T-helper 1 cell treated with Interleukin-12 subunit alpha and Interleukin-12 subunit beta and Interleukin-4 antibody, amounts not matched to agents 30 ng/mL and 1 ng/mL, for 36 hours (primary cell): Measurements from ENCODE around the gene LHPP. TPM values are rescaled to one million over a fixed set of nuclear protein-coding genes. Genes with fewer than 3 reads are reported as not detected.

Experiments used
- intact Hi-C: fragments of 100-400 bp; cut with micrococcal nuclease; formaldehyde crosslinking; loops from one replicate; pipeline ENCODE4 v1.15.1; 2024
- total RNA-seq: library from RNA; stranded (reverse); gene quantifications from 2 replicates; pipeline ENCODE4 v1.2.3, GENCODE V29; 2022

The LHPP gene
- total RNA-seq, 1 donor from 2014 or later, result 16.8 TPM

DNA sequence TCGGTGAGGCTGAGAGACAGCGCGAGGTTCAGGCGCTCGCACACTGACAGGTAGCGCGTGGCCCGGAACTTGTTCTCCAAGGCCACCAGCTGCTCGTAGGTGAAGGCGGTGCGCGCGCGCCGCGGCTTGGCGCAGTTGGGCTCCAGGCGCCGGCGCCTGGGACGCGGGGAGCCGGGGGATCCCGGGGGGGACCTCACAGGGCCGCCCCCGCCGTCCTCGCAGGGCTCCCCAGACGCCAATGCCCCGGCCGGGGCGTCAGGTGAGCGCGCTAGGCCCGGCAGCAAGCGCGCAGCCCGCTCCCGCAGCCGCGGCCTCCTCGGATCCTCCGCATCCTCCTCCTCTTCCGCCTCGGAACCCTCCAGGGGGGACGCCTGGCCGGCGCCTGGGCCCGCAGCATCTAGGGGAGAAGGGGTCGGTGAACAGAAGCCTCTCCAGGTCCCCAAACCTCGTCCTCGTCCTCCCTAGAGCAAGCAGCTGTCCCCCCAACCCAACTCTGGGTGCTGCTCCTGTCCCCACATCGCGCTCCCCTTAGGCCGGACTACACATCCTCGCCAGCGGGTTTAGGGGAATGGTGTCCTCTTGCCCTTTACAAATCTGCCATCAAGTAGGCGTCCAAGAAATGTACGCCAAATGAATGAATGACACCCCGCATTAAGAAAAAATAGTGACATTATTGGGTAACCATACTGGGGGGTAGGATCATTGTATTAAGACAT lies 13.7 kb upstream of the LHPP start:
- intact Hi-C loops, result loop anchor here (5.0 kb wide), 1 partner anchor 1301 kb away; the partner anchor contains the start of gene HMX2

DNA sequence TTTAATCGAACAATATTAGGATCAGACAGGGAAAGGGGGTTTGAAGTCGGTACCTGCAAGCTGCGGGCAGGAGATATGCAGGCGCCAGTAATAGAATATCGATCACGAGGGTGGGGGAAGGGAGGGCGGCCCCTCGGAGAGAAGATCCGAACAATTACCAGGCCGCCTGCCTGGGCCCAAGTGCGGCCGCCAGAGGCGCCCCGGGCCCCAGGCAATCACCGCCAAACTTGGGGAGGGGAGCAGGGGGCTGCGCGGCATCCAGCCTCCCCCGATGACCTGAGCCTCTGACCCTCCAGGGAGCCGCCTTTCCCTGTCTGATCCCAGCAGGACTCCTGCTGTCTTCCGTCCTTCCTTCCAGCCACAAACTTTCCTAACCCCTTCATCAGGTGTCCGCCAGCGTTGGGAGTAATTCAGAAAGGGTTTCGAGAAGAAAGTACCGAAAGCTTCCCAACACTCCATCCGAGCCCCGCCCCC lies 12.9 kb upstream of the LHPP start:
- intact Hi-C loops, result loop anchor here (5.0 kb wide), 1 partner anchor 1301 kb away; the partner anchor contains the start of gene HMX2

DNA sequence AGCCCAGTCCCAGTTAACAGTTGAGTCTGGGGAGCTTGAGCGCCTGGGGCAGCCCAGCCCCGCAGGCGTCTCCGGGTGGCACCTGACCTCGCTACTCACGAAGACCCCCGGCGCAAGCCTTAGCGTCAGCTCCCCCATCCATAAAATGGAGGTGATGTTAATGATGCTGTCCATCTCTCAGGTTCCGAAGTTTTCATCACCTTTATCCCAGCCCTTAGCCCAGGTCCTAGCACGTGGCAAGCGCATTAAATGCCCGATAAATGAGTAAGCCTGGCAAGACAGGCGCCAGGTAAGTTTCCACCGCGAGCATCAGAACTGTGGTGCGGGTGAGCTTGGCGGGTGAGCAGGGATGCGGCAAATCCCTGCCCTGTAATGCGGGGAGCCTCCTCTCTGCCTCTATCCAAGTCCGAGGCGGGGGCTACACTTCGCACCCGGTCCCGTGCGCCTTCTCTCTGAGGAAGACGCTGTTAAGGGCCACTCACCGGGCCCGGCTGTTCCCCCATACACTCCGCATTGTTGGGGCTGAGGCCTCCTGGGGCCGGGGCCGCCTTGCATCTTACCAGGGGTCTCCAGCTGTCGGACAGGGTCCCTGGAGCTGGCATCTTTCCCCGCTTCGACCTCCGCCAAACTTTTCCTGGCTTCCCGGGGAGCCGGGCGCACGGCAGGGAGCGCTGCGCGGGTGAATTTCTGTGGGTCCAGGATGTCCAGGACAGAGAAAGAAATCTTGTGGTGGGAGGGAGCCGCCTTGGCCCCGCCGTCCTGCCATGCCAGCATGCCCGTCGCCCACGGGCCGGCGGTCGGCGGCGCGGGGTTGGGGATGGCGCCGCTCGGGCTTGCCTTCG lies 12.2 kb upstream of the LHPP start:
- intact Hi-C loops, result loop anchor here (5.0 kb wide), 1 partner anchor 1302 kb away; the partner anchor contains the start of gene HMX2

DNA sequence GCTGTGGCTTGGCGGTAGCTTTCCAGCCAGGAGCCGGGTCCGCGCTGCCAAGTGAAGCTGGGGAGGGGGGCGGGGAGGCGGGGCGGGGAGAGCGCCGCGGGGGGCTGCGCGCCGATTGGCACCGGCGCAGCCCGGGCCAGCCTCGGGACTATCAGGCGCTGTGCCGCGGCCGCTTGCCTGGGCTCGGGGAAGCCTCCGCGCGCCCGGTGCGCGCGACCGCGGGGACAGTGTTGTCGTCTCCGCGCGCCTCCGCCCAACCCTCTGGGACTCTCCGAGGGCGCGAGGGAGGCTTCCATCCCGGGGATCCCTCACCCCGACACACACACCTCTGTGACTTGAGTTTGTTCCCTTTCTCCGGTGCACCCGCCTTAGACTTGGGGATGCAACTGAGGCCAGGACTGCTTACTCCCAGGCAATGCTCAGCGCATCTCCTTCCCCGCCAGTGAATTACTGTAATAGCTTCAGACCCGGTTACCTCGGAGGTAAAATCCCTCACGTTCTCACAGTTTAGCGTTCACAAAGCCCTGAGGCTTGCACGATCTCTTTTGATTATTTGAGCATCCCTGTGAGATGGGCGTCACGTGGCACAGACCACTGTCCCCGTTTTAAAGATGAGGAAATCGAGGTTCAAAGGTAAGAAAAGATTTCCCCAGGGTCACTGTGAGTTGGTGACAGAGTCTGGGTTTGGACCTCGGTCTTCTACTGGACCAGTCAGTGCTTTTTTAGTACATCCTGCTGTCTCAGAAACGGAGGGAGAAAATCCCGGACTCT lies 11.4 kb upstream of the LHPP start, which contains the start of gene NKX1-2:
TSS of gene NKX1-2 (minus strand) at position 24 of the 771 bp plus-strand sequence. CDS start 92 bp downstream, outside the sequence.
- intact Hi-C loops, result no loop called here

DNA sequence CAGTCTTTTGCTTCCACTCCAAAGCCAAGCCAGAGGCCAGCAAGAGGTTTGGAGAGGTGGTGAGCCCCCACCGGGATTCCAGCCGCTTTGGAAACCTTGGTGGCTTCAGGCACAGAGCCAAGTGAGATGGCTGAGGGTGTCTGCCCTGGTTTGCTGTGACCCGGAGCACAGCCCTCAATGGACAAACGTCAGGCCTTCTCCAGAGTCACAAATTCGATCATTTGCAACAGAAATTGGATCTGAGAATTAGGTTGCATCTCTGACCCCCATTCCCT lies 10.9 kb upstream of the LHPP start:
- intact Hi-C loops, result no loop called here

DNA sequence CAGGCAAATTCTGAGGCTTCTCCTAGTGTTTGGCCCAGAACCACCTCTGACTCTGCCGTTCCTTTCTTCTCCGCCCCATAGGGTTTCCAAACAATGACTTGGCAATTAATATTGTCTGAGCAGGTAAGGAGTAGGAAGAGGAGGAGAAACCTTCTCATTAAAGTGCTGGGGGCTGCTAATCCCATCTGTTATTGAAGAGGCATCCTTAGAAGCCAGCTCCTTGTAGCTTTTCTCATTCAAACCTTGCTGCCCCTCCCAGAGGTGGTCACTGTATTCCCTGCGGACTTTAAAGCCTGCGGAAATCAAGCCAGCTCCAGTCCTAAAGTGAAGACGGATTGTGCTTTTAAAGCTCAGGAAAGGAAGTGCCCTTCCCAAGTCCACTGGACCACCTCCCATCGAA lies 10.3 kb upstream of the LHPP start:
- intact Hi-C loops, result no loop called here

DNA sequence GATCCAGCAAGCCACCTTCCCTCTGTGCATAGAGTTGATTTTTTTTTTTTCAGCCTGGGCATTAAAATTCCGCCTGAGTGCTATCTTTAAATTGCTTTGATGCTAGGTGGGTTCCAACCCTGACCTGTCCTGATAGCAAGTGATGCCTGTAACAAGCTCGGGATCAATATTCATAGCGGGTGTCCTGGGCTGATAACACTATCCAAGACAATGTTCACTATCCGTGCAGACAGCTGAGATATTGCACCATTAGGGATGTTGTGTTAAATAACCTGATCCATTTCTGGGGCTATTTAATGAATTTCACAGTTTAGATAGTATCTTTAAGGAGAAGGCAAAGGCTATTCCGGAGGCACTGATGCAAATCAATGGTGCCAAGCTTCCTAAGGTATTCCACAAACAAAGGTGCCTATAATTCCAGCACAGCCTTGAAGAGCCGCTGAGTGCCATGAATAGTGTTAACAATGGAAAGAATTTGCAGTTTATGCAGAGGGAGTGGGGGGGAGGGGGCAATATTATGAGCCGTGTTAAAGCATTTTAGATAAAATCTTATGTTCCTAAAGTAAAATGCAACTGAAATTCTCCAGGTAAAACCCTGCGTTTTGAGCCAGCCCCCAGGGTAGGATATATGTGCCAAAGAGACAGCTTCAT lies 7.5 kb upstream of the LHPP start:
- intact Hi-C loops, result no loop called here

DNA sequence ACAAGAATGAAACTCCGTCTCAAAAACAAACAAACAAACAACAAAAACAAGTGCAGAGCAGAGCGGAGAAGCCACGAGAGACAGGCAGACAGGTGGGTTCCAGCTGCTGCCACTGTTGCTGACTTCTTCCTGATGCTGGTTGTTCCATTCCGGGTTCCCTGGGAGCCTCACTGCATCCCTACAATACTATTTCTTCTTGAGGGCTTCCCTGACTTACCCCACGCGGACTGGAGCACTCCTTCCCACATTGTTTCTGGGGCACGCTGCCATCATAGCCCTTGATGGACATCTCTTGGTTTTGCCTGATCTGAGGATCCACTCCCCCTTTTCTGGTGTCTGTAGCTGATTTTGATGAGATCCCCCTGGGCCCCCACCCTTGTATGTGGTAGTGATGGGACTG lies 6.2 kb upstream of the LHPP start:
- intact Hi-C loops, result no loop called here

DNA sequence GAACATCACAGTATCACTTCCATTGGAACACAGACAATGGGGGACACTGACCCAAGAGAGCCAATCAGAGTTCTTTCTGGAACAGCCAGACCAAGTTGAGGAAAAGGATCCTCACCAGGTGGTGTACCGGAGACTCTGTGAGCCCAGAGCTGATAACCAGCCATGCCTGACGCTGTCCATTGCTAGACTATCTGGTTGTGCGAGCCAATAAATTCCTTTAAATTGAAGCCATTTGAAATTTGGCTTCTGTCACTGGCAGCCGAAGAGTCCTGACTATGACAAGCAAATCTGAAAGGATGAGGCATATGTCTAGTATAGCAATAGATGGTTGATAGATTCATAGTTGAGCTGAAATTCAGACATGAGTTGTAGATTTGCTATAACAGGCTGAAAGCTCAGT lies 3.1 kb upstream of the LHPP start:
- intact Hi-C loops, result no loop called here

DNA sequence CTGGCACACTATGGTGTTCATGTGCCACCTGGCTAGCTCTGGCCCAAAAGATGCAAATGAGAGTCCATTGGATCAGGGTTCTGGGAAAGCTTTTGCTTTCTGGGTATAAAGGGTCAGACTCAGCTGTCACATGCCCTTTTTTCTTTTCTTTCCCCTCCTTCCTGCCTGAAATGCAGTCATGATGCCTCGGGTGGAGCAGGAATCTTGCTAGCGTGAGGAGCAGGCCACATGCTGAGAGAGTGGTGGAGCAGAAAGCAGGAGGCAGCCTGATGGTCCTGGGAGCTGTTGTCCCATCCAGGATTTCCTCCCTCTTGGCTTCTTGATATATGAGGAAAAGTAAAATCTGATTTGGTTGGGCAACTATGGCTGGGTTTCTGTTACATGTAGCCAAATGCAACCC lies 2.7 kb upstream of the LHPP start:
- intact Hi-C loops, result no loop called here

DNA sequence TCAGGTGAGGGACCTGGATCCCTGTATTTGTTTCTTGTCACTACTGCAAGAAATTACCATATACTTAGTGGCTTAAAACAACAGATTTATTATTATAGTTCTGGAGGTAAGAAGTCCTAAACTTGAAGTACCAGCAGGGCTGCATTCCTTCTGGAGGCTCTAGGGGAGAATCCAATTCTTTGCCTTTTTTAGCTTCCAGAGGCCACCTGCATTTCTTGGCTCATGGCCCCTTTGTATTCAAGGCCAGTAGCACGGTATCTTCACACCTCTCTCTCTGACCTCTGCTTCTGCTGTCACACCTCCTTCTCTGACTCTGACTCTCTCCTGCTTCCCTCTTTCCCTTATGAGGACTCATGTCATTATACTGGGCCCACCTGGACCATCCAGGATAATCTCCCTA lies 2.2 kb upstream of the LHPP start:
- intact Hi-C loops, result no loop called here

DNA sequence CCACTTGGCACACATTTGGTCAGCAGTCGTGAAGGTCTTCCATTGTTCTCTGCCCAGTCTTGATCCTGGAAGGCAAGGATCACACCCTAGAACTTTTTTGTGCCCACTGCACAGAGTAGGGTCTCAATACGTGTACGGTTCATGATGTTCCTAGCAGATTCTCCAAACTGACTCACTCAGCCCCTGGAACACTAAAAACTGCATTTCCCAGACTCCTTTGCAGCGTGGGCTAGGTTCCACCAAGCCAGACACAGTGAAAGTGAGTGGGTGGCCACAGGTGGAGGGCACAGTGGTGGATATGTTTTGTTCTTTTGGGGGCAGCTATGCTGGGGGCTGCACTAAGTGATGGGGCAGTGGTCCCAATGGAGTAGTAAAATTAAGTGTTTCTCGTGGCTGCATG lies 1.5 kb upstream of the LHPP start:
- intact Hi-C loops, result loop anchor here (5.0 kb wide), 1 partner anchor 228 kb away; no protein-coding TSS in a partner anchor

DNA sequence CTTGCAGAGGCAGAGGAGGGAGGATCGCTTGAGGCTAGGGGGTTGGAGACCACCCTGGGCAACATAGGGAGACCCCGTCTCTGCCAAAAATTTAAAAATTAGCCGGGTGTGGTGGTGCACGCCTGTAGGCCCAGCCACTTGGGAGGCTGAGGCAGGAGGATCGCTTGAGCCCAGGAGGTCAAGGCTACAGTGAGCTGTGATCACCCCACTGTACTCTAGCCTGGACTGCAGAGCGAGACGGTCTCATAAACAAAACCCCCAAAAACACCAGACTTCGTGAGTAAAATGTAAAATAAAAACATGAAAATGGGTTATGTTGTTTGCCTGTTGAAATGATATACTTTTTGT lies 699 bp downstream of the LHPP start:
- intact Hi-C loops, result loop anchor here (1.0 to 5.0 kb wide), 4 partner anchors 44 to 283 kb away; partner anchors contain the start of gene OAT

DNA sequence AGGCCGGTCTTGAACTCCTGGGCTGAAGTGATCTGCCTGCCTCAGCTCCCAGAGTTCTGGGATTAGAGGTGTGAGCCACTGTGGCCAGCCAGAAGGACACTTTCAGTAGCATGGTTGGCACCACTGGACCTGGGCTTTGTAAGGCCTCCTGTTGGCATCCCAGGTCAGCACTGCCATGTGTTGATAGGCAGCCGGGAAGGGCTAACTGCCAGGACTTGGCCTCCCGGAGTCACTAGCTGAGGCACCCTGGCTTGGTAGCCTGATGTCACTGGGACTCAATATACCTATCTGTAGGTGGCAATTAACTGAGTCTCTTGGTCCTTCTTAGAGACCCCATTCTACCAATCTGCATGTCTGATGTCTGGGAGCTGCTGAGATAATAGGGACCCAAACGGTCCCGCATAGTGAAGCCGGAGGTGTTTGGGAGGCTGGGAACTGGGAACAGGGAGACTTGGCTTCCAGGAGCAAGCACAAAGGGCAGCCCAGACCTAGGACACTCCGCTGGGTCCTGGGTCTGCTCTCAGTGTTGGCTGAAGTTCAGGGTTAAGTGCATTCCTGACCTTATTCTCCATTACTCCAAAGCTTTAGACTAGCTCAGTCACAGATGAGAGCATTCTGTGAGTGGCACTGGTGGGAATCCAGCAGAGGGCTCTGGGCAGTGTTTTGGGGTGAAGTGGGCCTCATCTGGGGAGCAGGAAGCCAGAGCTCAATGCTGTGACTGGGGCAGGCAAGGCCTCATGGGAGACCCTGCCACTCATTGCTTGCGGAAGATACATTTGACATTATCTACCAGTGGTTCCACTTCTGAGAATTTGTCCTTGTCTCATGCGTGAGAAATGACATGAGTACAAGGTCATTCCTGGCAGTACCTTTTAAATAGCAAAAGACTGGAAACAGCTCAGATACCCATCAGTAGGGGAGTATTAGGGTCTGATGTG lies 2.7 kb downstream of the LHPP start:
- intact Hi-C loops, result loop anchor here (2.0 to 5.0 kb wide), 2 partner anchors 29 to 232 kb away; no protein-coding TSS in a partner anchor

DNA sequence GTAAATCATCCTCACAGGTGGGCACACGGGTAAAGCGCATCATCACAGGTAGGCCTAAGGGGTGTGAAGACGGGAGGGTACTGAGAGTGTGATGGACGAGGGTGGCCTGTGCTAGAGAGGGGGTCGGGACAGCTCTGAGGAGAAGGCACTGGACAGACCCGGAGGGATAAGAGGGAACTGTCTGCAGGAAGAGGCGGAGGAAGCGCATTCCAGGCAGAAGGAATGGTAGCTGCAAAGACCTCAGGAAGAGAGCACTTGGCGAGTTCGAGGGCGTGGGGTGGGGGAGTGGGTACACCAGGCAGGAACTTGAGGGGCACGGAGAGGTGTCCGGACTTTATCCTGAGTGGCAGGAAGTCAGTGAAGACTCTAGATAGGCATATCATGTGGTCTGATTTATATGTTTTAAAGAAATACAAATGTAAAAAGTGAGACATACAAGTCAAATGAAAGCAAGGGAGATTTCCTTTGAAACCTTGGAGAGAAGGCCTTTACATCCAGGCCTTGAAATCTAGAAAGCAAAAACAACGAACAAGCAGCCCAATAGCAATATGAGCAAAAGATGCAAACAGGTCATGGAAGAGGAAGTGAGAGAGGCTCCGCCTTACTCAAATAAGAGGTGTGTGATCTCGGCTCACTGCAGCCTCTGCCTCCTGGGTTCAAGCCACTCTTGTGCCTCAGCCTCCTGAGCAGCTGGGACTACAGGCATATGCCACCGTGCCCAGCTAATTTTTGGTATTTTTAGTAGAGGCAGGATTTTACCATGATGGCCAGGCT lies 3.6 kb downstream of the LHPP start:
- intact Hi-C loops, result loop anchor here (2.0 kb wide), 1 partner anchor 28 kb away; no protein-coding TSS in a partner anchor

DNA sequence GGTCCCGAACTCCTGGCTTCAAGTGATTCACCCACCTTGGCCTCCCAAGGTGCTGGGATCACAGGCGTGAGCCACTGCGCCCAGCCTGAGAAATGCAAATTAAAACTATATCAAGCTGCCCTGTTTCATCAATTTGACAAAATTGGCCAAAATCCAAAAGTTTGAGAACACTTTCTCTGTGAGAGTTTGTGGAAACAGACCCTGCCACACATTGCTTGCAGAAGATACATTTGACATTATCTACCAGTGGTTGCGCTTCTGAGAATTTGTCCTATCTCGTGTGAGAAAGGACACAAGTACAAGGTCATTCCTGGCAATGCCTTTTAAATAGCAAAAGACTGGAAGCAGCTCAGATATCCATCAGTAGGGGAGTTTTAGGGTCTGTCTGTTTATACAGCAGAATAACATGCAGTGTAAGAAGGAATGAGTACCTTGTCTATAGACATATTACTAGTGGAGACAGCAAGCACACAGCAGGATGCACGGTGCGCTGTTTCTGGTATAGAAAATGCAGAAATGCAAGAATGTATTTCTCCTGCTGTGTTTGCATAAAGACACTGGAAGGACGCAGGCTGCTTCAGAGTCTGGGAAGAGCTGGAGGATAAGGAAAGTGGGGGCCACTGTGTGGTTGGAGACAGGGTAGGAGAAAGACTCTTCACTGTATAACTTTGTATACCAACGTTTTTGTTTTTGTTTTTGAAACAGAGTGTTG lies 4.3 kb downstream of the LHPP start:
- intact Hi-C loops, result loop anchor here (2.0 kb wide), 1 partner anchor 27 kb away; no protein-coding TSS in a partner anchor

DNA sequence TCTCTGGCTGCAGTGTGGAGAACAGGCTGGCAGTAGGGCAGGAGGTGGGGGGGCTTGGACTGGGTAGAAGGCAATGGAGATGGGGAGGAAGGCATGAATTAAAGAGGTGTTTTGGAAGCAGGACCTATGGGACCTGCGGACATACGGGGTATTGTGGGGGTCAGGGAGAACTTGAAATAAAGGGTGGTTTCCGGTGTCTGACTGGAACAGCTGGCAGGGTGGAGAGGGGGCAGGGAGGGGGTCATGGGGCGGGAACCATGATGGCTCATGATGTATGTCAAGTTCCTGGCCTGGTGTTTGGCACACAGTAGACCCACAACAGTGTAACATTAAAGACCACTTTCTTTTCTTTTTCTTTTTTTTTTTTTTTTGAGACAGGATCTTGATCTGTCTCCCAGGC lies 5.5 kb downstream of the LHPP start:
- intact Hi-C loops, result no loop called here

DNA sequence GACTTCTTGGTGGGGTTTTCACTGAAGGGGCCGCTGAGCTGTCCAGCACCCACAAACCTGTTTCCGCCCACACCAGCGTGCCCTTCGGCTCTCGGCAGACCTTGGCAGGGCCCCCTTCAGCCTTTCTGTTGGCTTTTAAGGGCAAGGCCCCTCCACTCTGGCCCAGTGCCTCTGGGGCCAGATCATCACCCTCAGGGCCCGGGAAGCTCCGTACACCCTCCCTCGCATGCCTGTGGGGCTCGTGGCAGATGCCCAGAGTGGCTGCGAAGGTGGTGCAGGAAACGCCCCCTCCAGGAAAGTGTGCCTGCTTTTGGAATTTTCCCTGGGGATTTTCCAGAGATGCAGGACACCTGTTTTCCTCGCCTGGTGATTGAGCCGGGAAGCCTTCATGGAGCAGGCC lies 7.0 kb downstream of the LHPP start:
- intact Hi-C loops, result no loop called here
